ENCODE results near the gene RPS6KA5. TPM values are rescaled to one million over a fixed set of nuclear protein-coding genes. Genes with fewer than 3 reads are reported as not detected.
"Not testable (repeated sequence)": the region's sequence is repeated elsewhere in the genome, so short reads cannot be mapped to it uniquely, and the experiment has no call there.

Gene RPS6KA5
- polyA plus RNA-seq, 1 experiment, result 0.22 TPM

DNA sequence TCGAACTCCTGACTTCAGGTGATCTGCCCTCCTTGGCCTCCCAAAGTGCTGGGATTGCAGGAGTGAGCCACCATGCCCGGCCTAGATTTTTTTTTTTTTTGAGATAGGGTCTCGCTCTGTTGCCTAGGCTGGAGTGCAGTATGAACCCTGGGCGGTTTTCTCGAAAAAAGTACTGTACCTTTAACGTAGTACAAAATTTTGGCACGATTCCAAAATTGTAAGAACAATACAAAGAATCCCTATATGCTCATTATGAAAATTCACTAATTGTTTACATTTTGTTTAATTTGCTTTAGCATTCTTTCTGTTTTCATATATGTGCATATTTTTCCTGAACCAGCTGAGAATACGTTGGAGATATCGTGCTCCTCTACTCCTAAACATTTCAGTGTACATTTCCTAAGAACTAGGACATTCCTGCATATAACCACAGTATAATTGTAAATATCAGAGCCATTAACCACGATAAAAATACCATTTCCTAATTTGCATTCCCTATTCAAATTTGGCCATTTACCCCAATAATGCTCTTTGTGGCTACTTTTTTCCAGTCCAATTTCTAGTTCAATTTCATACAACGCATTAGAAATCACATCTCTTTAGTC, 97.8 kb downstream of the RPS6KA5 start:
- TF ChIP-seq, protein P1, sequence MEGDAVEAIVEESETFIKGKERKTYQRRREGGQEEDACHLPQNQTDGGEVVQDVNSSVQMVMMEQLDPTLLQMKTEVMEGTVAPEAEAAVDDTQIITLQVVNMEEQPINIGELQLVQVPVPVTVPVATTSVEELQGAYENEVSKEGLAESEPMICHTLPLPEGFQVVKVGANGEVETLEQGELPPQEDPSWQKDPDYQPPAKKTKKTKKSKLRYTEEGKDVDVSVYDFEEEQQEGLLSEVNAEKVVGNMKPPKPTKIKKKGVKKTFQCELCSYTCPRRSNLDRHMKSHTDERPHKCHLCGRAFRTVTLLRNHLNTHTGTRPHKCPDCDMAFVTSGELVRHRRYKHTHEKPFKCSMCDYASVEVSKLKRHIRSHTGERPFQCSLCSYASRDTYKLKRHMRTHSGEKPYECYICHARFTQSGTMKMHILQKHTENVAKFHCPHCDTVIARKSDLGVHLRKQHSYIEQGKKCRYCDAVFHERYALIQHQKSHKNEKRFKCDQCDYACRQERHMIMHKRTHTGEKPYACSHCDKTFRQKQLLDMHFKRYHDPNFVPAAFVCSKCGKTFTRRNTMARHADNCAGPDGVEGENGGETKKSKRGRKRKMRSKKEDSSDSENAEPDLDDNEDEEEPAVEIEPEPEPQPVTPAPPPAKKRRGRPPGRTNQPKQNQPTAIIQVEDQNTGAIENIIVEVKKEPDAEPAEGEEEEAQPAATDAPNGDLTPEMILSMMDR (IDR thresholded peaks at IDR 0.05; ENCODE audit: insufficient read depth, low read depth, low read length), result no peak
- CTCF ChIA-PET, result interaction anchor here (0.6 kb wide), 1 partner anchor 32 kb away, joined by 3 read pairs; no protein-coding TSS in a partner anchor
- POLR2A ChIA-PET, result no interaction called here
- Histone ChIP-seq H3K4me3 (ENCODE audit: low read depth, low read length) (no peak overlapping the region), H3K27me3 (ENCODE audit: control insufficient read depth, insufficient read depth, low read length) (no peaks in the 10 kb centered on the region), H3K36me3 (ENCODE audit: control insufficient read depth, insufficient read depth, low read length) (no peaks in the 10 kb centered on the region)
- no peak for DNase-seq (ENCODE audit: low read depth)

DNA sequence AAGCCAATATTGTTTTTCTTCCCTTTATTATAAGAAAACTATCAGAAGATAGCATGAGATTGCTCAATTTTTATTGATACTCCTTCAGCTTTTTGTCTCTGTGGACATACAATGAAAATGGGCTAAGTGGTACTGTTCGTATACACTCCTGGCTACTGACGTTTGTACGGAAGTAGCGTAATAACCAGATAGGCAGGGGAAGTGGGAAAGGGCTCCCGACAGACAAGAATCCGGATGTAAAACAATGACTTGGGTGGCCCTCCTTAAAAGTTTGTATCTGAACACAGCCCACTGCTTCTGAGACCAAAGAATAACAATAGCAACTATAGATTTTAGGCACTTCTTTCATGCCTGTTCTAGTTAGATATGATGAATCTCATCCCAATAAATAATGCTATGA, 99.6 kb downstream of the RPS6KA5 start:
- CTCF ChIA-PET, result no interaction called here
- TF ChIP-seq, protein P1 (IDR thresholded peaks at IDR 0.05; ENCODE audit: insufficient read depth, low read depth, low read length), result no peak
- Histone ChIP-seq H3K36me3 (ENCODE audit: control insufficient read depth, insufficient read depth, low read length) (no peaks in the 10 kb centered on the region), H3K4me3 (ENCODE audit: low read depth, low read length) (no peak overlapping the region), H3K27me3 (ENCODE audit: control insufficient read depth, insufficient read depth, low read length) (no peaks in the 10 kb centered on the region)
- POLR2A ChIA-PET, result no interaction called here
- DNase-seq (ENCODE audit: low read depth), result no peak

DNA sequence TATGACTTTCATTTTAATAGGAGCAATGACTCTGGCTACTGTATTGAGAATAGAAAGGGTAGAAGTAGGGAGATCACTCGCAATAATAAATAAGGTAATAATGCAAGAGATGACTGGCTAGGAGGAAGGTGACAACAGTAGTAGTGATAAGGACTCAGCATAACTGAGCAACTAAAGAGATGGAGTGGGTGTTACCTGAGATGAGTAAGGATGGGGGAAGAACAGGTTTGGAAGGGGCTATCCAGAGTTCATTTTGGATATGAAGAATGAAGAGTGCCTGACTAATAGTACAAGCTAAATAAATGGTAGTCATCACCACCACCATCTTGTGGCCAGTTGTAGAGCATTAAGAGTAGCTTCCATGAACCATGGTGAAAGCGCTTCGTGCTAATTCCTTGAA, 101.1 kb downstream of the RPS6KA5 start:
- TF ChIP-seq, protein P1 (IDR thresholded peaks at IDR 0.05; ENCODE audit: insufficient read depth, low read depth, low read length), result no peak
- H3K4me3 ChIP-seq (ENCODE audit: low read depth, low read length), result no peak overlapping the region
- ChIA-PET POLR2A (no interaction called here), CTCF (interaction anchor here (1.1 kb wide), 1 partner anchor 16 kb away, joined by 3 read pairs; no protein-coding TSS in a partner anchor)
- no peaks in the 10 kb centered on the region for H3K27me3 ChIP-seq (ENCODE audit: control insufficient read depth, insufficient read depth, low read length)
- H3K36me3 ChIP-seq (ENCODE audit: control insufficient read depth, insufficient read depth, low read length), result no peaks in the 10 kb centered on the region
- DNase-seq (ENCODE audit: low read depth), result no peak

DNA sequence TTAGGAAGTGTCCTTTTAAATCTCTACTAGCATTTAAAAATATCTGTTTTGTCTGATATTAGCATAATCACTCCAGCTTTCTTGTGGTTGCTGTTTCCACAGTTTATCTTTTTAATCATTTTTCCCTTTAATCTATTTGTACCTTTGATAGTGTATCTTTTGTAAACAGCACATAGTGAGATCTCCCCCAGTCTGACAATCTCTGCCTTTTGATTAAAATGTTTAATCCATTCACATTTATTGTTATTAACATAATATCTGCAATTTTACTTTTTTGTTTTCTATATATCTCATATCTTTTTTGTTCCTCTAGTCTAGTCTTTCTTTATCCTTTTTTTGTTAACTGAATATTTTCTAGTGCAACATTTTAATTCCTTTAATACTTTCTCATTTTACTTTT, 104.2 kb downstream of the RPS6KA5 start:
- ChIA-PET POLR2A (no interaction called here), CTCF (no interaction called here)
- H3K36me3 ChIP-seq (ENCODE audit: control insufficient read depth, insufficient read depth, low read length), result no peaks in the 10 kb centered on the region
- TF ChIP-seq, protein P1 (IDR thresholded peaks at IDR 0.05; ENCODE audit: insufficient read depth, low read depth, low read length), result no peak
- DNase-seq (ENCODE audit: low read depth), result no peak
- no peaks in the 10 kb centered on the region for H3K27me3 ChIP-seq (ENCODE audit: control insufficient read depth, insufficient read depth, low read length)
- H3K4me3 ChIP-seq (ENCODE audit: low read depth, low read length), result no peak overlapping the region

DNA sequence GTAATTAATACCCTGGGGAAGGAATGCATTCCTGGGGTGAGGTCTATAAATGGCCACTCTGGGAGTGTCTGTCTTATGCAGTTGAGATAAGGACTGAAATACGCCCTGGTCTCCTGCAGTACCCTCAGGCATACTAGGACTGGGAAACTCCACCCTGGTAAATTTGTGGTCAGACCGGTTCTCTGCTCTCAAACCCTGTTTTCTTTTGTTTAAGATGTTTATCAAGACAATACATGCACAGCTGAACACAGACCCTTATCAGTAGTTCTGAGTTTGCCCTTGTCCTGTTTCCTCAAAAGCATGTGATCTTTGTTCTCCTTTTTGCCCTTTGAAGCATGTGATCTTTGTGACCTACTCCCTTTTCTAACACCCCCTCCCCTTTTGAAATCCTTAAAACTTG, 106.8 kb downstream of the RPS6KA5 start:
- H3K27me3 ChIP-seq (ENCODE audit: control insufficient read depth, insufficient read depth, low read length); H3K36me3 ChIP-seq (ENCODE audit: control insufficient read depth, insufficient read depth, low read length); DNase-seq (ENCODE audit: low read depth); H3K4me3 ChIP-seq (ENCODE audit: low read depth, low read length); CTCF ChIA-PET; POLR2A ChIA-PET: not testable (repeated sequence)

DNA sequence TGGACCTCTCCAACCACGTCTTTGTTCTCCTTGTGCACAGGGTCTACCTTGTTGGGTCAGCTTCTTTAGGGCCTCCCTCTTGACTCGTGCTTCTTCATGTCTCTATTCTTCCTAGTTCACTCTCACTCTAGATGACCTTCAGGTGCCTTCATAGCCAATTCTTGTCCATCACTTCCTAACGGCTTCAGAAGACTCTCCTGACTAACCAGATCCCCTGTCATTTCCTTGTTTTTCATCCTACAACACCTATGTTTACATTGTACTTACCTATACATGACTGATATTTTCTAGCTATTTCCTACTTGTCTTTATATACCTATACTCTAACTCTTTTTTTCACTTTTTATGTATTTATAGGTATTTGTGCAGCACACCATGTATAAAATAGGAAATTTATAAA, 117.1 kb downstream of the RPS6KA5 start:
- TF ChIP-seq, protein P1 (IDR thresholded peaks at IDR 0.05; ENCODE audit: insufficient read depth, low read depth, low read length), result no peak
- no peak overlapping the region for H3K4me3 ChIP-seq (ENCODE audit: low read depth, low read length)
- no peak for DNase-seq (ENCODE audit: low read depth)
- ChIA-PET CTCF (interaction anchor here (1.0 to 1.2 kb wide), 2 partner anchors 16 to 18 kb away, joined by 3 to 4 read pairs; no protein-coding TSS in a partner anchor), POLR2A (no interaction called here)
- no peaks in the 10 kb centered on the region for H3K36me3 ChIP-seq (ENCODE audit: control insufficient read depth, insufficient read depth, low read length)
- no peaks in the 10 kb centered on the region for H3K27me3 ChIP-seq (ENCODE audit: control insufficient read depth, insufficient read depth, low read length)
